Measurements from ENCODE around the gene SIPA1. TPM values are rescaled to one million over a fixed set of nuclear protein-coding genes. Genes with fewer than 3 reads are reported as not detected.

SIPA1 gene
- total and polyA plus RNA-seq, 2 of the 13 experiments (the other 11 are each of a cell fraction or from before 2014, with no cell fraction given) = 5.8 to 7.7 TPM

DNA sequence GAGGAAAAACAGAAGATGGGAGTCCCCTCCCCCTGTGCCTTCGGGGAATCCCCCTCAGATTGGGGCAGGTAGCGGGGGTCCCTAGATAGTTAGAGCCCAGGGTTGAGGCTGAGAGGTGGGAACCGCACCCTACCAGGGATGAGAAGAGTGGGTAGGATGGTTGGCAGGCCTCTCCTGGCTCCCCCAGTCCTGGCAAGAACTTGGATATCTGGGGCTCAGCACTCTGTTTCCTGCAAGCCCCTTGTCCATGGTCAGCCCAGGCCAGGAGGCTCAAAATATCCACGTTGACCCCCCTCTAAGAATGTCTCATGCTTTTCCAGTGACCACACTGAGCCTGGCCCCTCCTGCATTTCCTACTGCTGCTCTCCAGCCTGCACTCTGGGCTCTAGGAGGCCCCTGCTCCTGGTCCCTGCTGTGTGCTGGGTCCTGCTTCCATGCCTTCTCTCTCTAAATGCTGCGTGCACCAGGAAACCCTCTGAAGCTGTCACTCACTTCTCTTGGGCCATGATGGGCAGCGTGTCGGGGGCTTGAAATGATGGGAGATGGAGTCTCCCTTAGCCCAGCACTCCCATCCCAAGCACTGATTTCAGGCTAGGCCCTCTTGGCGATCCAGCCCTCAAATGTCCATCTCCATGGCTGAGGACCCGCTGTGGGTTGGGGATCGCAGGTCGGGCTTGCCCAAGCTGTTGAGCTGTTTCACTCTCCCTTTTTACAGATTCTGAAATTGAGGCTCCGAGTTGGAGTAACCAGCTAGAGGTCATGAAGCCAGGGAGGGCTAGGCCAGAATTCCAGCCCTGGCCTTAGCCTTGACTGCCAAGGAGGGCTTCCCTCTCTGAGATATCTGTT is 25.9 kb upstream of the SIPA1 start (continued):
- TF ChIP-seq SP4 (CRISPR knock-in tag; IDR thresholded peaks at IDR 0.05) (no peak), ZNF329 (CRISPR knock-in tag; IDR thresholded peaks at IDR 0.05; ENCODE audit: low read depth) (peak; percentile 80; the same call in 1 of the 2 replicates), ZNF747 (CRISPR knock-in tag; IDR thresholded peaks at IDR 0.05; ENCODE audit: borderline replicate concordance) (0 out of 2 replicates have a peak, but pooled peaks have one; percentile 10), ZMAT3 (CRISPR knock-in tag; conservative IDR thresholded peaks at IDR 0.05) (no peak), ELF1 (CRISPR knock-in tag; IDR thresholded peaks at IDR 0.05) (no peak), IRX3 (CRISPR knock-in tag; IDR thresholded peaks at IDR 0.05; ENCODE audit: borderline replicate concordance, low read depth) (no peak), RFXAP (CRISPR knock-in tag; IDR thresholded peaks at IDR 0.05; ENCODE audit: borderline replicate concordance) (no peak), NPAS2 (CRISPR knock-in tag; IDR thresholded peaks at IDR 0.05; ENCODE audit: borderline replicate concordance) (no peak), ZNF350 (CRISPR knock-in tag; IDR thresholded peaks at IDR 0.05; ENCODE audit: borderline replicate concordance, low read depth) (no peak)
- TF ChIP-seq, protein P1, sequence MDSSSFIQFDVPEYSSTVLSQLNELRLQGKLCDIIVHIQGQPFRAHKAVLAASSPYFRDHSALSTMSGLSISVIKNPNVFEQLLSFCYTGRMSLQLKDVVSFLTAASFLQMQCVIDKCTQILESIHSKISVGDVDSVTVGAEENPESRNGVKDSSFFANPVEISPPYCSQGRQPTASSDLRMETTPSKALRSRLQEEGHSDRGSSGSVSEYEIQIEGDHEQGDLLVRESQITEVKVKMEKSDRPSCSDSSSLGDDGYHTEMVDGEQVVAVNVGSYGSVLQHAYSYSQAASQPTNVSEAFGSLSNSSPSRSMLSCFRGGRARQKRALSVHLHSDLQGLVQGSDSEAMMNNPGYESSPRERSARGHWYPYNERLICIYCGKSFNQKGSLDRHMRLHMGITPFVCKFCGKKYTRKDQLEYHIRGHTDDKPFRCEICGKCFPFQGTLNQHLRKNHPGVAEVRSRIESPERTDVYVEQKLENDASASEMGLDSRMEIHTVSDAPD (CRISPR knock-in tag; IDR thresholded peaks at IDR 0.05) = no peak

DNA sequence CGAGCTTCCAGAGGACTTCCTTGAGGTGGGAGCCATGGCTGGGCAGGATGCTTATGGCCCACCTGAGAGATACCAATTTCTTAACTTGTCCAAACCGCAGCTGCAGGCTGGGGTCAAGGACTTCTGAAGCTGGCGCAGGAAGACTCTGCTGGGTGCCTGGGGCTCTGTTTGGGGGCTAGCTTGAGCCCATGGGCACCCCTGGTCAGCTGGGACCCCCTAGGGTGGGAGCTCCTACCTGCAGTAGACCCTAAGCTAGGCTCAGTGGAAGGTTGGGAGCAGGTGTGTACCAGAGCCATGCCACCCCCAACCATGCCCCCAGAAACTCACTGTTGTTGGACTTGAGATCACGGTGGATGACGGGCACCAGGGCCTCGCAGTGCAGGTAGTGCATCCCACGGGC is 25.2 kb upstream of the SIPA1 start:
- Histone ChIP-seq H3K4me1 (ENCODE audit: insufficient read depth, low read length) (peaks cover 48% of the 10 kb centered on the region), H3K27ac (ENCODE audit: extremely low read length, insufficient read depth, low read length) (peak overlapping the region; percentile 23), H3K4me3 (replicated peaks in 1 of 3; ENCODE audit: insufficient read depth in 1 of 3, low read depth in 2 of 3, low read length in 3 of 3) (peak overlapping the region; percentile 84 to 97 (median 94)), H3K79me2 (ENCODE audit: insufficient read depth, low read length) (peaks cover 64% of the 10 kb centered on the region), H3K36me3 (replicated peaks in 1 of 2; ENCODE audit: control insufficient read depth in 1 of 2, insufficient read depth in 2 of 2, low read length in 2 of 2) (peaks cover 13 to 38% of the 10 kb centered on the region in 2 experiments; a peak in 4 of 5 replicates), H3K9me3 (ENCODE audit: low read length) (no peaks in the 10 kb centered on the region), H3K27me3 (ENCODE audit: control insufficient read depth in 1 of 2, insufficient read depth in 2 of 2, low read length in 2 of 2) (no peaks in the 10 kb centered on the region; a peak in 1 of 5 replicates), H4K20me1 (ENCODE audit: insufficient read depth, low read length) (peaks cover 23% of the 10 kb centered on the region; the same call in 1 of the 2 replicates), H2AFZ (ENCODE audit: low read length) (no peak overlapping the region), H3K4me2 (ENCODE audit: low read depth, low read length) (peak overlapping the region; percentile 96), H3K9ac (ENCODE audit: insufficient read depth, low read depth, low read length) (peak overlapping the region; percentile 95)
- FAIRE-seq = no peak
- no peak for TF ChIP-seq ZNF878 (CRISPR knock-in tag; IDR thresholded peaks at IDR 0.05)
- no peak for TF ChIP-seq ZNF816 (CRISPR knock-in tag; IDR thresholded peaks at IDR 0.05; ENCODE audit: borderline replicate concordance)
- TF ChIP-seq HNF4A (CRISPR knock-in tag; IDR thresholded peaks at IDR 0.05) = 0 out of 2 replicates have a peak, but pooled peaks have one; percentile 2
- 0 out of 2 replicates have a peak, but pooled peaks have one; percentile 18 for TF ChIP-seq HIVEP1 (CRISPR knock-in tag; IDR thresholded peaks at IDR 0.05)
- TF ChIP-seq ZNF335 (CRISPR knock-in tag; IDR thresholded peaks at IDR 0.05) = no peak
- no peak for TF ChIP-seq CC2D1A (CRISPR knock-in tag; IDR thresholded peaks at IDR 0.05)
- TF ChIP-seq ZNF546 (CRISPR knock-in tag; conservative IDR thresholded peaks at IDR 0.05) = no peak
- TF ChIP-seq RXRA (CRISPR knock-in tag; IDR thresholded peaks at IDR 0.05) = 0 out of 2 replicates have a peak, but pooled peaks have one; percentile 15
- no peak for TF ChIP-seq MYC (CRISPR knock-in tag; IDR thresholded peaks at IDR 0.05; ENCODE audit: borderline replicate concordance)
- ChIA-PET POLR2A (interaction anchor here (0.6 to 4.3 kb wide), 9 partner anchors 10 to 99 kb away, joined by 3 to 48 read pairs (median 4); partner anchors contain the start of genes KAT5, SIPA1 and ZNRD2), CTCF (ENCODE audit: low intra/inter-chr PET ratio, low total read pairs) (no interaction called here)
- no peak for DNase-seq (ENCODE audit: low spot score)
- ATAC-seq = no peak
- WGBS (ENCODE audit: low lambda C conversion rate) = 47% methylated on average over 5 of the region's 7 CpGs
- intact Hi-C loops (cut with micrococcal nuclease; ENCODE audit: unreplicated experiment) = no loop called here
- in situ Hi-C loops (cut with HindIII; ENCODE audit: extremely low pct_ligation_motif_present, low pct_unique_long_range_greater_than_20kb) = loop anchor here (5.0 kb wide), 1 partner anchor 35 kb away; the partner anchor contains the start of gene EHBP1L1
- no TSS peak for BruUV-seq (replicated peaks)
